GM12878 (cell line): ENCODE measurements around the gene HLA-DMA. TPM values are rescaled to one million over a fixed set of nuclear protein-coding genes. Genes with fewer than 3 reads are reported as not detected.

Experiments used
- ATAC-seq: fragments of 200-7000 bp; cut with Tn5 transposase; 3 replicates; pipeline ENCODE4 v1.9.1; 2020; ENCODE audit warnings: mild to moderate bottlenecking, moderate library complexity
- BruUV-seq: library from RNA; stranded (reverse); fragments of 400-500 nt; replicated peaks from 2 replicates; lab custom pipeline; 2021; lab: Mats Ljungman, UMichigan
- CTCF ChIA-PET: fragments of 300-600 bp; sonication (Branson Sonifier 250); formaldehyde crosslinking; extraction: SDS; loops from one replicate; lab custom pipeline; 2021; ENCODE audit warnings: inconsistent platforms; lab: Yijun Ruan, JAX
- POLR2A ChIA-PET: fragments of 350-600 bp; formaldehyde crosslinking; extraction: SDS; loops from one replicate; lab custom pipeline; 2021; ENCODE audit warnings: inconsistent platforms; lab: Charles Lee
- RAD21 ChIA-PET: fragments of 300-600 bp; sonication (Branson Sonifier 250); formaldehyde crosslinking; loops from one replicate; lab custom pipeline; 2023; ENCODE audit warnings: antibody characterized with exemption; ENCODE audit not compliant: unreplicated experiment; lab: Charles Lee
- SMC1A ChIA-PET: fragments of 300-600 bp; sonication (Branson Sonifier 250); formaldehyde crosslinking; loops from one replicate; lab custom pipeline; 2023; ENCODE audit not compliant: unreplicated experiment, uncharacterized antibody; lab: Charles Lee
- DNase-seq: peaks from one replicate; pipeline ENCODE4 v3.0.0-alpha.2; 2011; ENCODE audit warnings: low read depth, low spot score
- FAIRE-seq: peaks from 3 replicates; lab custom pipeline; 2011; peaks lifted over from hg19 to GRCh38; lab: Jason Lieb, UNC
- H2AFZ ChIP-seq: 2 replicates; pipeline ENCODE4 v1.6.0; 2011; ENCODE audit warnings: low read depth, low read length, control low read depth; ENCODE audit not compliant: control insufficient read depth
- H3K27ac ChIP-seq: 2 replicates; pipeline ENCODE4 v1.5.1; 2011; ENCODE audit warnings: control low read depth; ENCODE audit not compliant: control insufficient read depth, insufficient read depth
- H3K27me3 ChIP-seq, 2 experiments: replicated peaks in 1 of 2; 2 replicates each; pipeline versions ENCODE4 v1.6.0 to v1.6.1; 2011; ENCODE audit warnings: low read length in 1 of 2; ENCODE audit not compliant: control insufficient read depth in 2 of 2, insufficient read depth in 2 of 2
- H3K36me3 ChIP-seq, 2 experiments: 2 replicates each; pipeline ENCODE4 v1.5.1; 2011; ENCODE audit warnings: low read length in 1 of 2; ENCODE audit not compliant: control insufficient read depth in 2 of 2, insufficient read depth in 2 of 2
- H3K4me1 ChIP-seq: 2 replicates; pipeline ENCODE4 v1.6.1; 2011; ENCODE audit warnings: mild to moderate bottlenecking, low read length, moderate library complexity, mixed read lengths; ENCODE audit not compliant: control insufficient read depth, insufficient read depth
- H3K4me2 ChIP-seq: 2 replicates; pipeline ENCODE4 v1.6.0; 2011; ENCODE audit warnings: control low read depth; ENCODE audit not compliant: control insufficient read depth, insufficient read depth
- H3K4me3 ChIP-seq: fragments of 200-600 bp; sonication (generic); 2 replicates; pipeline ENCODE4 v1.5.1; 2016
- H3K79me2 ChIP-seq: 2 replicates; pipeline ENCODE4 v1.6.0; 2011; ENCODE audit warnings: low read length; ENCODE audit not compliant: control insufficient read depth, insufficient read depth
- H3K9ac ChIP-seq: 2 replicates; pipeline ENCODE4 v1.8.0; 2011; ENCODE audit warnings: low read length, control low read depth, mixed read lengths; ENCODE audit not compliant: control insufficient read depth, insufficient read depth
- H3K9me3 ChIP-seq: replicated peaks from 3 replicates; pipeline ENCODE4 v1.5.1; 2011; ENCODE audit warnings: mild to moderate bottlenecking, low read length; ENCODE audit not compliant: control insufficient read depth, insufficient read depth
- H4K20me1 ChIP-seq: 2 replicates; pipeline ENCODE4 v1.6.0; 2011; ENCODE audit not compliant: control insufficient read depth, insufficient read depth
- BRCA1 ChIP-seq: IDR thresholded peaks from 2 replicates; pipeline ENCODE4 v1.6.1; 2011; ENCODE audit warnings: low read depth, low read length, improper control_type of control experiment
- CTCF ChIP-seq, 3 experiments: IDR thresholded peaks in 2 of 3; conservative IDR thresholded peaks in 1 of 3; 2 replicates each; pipeline ENCODE4 v1.5.1; 2011; ENCODE audit warnings: low read depth in 3 of 3, low read length in 3 of 3, mild to moderate bottlenecking in 3 of 3, control low read depth in 2 of 3, moderate library complexity in 2 of 3, inconsistent platforms in 1 of 3, mixed read lengths in 1 of 3; ENCODE audit not compliant: control insufficient read depth in 2 of 3, insufficient read depth in 1 of 3; ENCODE audit errors: extremely low read depth in 1 of 3
- ETV6 ChIP-seq, 2 experiments: fragments of 450-650 bp in 1 of 2; IDR thresholded peaks in 1 of 2; conservative IDR thresholded peaks in 1 of 2; 2 replicates each; pipeline ENCODE4 v1.6.1; 2014; ENCODE audit warnings: antibody characterized with exemption in 1 of 2, borderline replicate concordance in 1 of 2, low read depth in 1 of 2, mild to moderate bottlenecking in 1 of 2, moderate library complexity in 1 of 2
- GATAD2B ChIP-seq: fragments of 450-650 bp; conservative IDR thresholded peaks from 2 replicates; pipeline ENCODE4 v1.6.1; 2017; ENCODE audit warnings: low read depth, mild to moderate bottlenecking, moderate library complexity
- HCFC1 ChIP-seq: fragments of 150-350 bp; IDR thresholded peaks from 2 replicates; pipeline ENCODE4 v1.6.1; 2014; ENCODE audit warnings: low read length
- IRF4 ChIP-seq: IDR thresholded peaks from 2 replicates; pipeline ENCODE4 v1.6.1; 2011; ENCODE audit warnings: low read depth, low read length
- MEF2A ChIP-seq: IDR thresholded peaks from 2 replicates; pipeline ENCODE4 v1.6.1; 2011; ENCODE audit warnings: low read depth, mild to moderate bottlenecking, low read length, moderate library complexity; ENCODE audit not compliant: insufficient read depth
- MXI1 ChIP-seq: fragments of 150-350 bp; IDR thresholded peaks from 2 replicates; pipeline ENCODE4 v1.6.1; 2011; ENCODE audit warnings: low read depth, mild to moderate bottlenecking, inconsistent platforms, low read length, improper control_type of control experiment
- NFYA ChIP-seq: IDR thresholded peaks from 2 replicates; pipeline ENCODE4 v1.6.1; 2011; ENCODE audit warnings: low read depth, mild to moderate bottlenecking, low read length, improper control_type of control experiment, borderline replicate concordance
- NKRF ChIP-seq: fragments of 450-650 bp; conservative IDR thresholded peaks from 2 replicates; pipeline ENCODE4 v1.6.1; 2017; ENCODE audit warnings: mild to moderate bottlenecking, moderate library complexity
- RAD21 ChIP-seq: IDR thresholded peaks from 2 replicates; pipeline ENCODE4 v1.6.1; 2011; ENCODE audit warnings: mild to moderate bottlenecking, low read depth, low read length, moderate library complexity; ENCODE audit not compliant: insufficient read depth
- STAT3 ChIP-seq: IDR thresholded peaks from 2 replicates; pipeline ENCODE4 v1.6.1; 2011; ENCODE audit warnings: low read depth, low read length, improper control_type of control experiment
- TCF7 ChIP-seq: IDR thresholded peaks from 2 replicates; pipeline ENCODE4 v1.6.1; 2014; ENCODE audit warnings: antibody characterized with exemption, borderline replicate concordance
- ZNF384 ChIP-seq: IDR thresholded peaks from 2 replicates; pipeline ENCODE4 v1.6.1; 2012; ENCODE audit warnings: low read depth, mild to moderate bottlenecking, low read length, improper control_type of control experiment, borderline replicate concordance
- WGBS: methylation state at CpG from one replicate; pipeline ENCODE4 v1.1.6; 2016; ENCODE audit warnings: low lambda C conversion rate; ENCODE audit not compliant: insufficient replicate concordance, insufficient coverage; ENCODE audit errors: missing lambda C conversion rate; 5-methylcytosine and 5-hydroxymethylcytosine counted together
- in situ Hi-C: fragments of 300-500 bp; cut with MboI; formaldehyde crosslinking; loops from 9 replicates; pipeline ENCODE4 v1.14.3; 2018; ENCODE audit warnings: mixed read lengths
- intact Hi-C: fragments of 100-400 bp; cut with micrococcal nuclease; formaldehyde crosslinking; loops from one replicate; pipeline ENCODE4 v1.14.2; 2022; ENCODE audit not compliant: unreplicated experiment
- polyA plus RNA-seq, 11 experiments: library from polyadenylated mRNA; depleted of rRNA in 4 of 11; unstranded in 6 of 11; stranded (reverse) in 5 of 11; fragments of >200 nt; fragmentation: Nextera tagmentation in 4 of 11; fragmentation: Illumina TruSeq in 1 of 11; extraction: Ambion mirVana in 4 of 11; extraction: Trizol in 1 of 11; gene quantifications; 1 replicate in 1 of 11; 2 replicates in 10 of 11; pipeline versions ENCODE4 v1.2.1 to v1.2.3, GENCODE V29; 2011 to 2016; ENCODE audit warnings: inconsistent platforms in 2 of 11, missing spikeins in 2 of 11, low read depth in 1 of 11
- total RNA-seq, 4 experiments: library from RNA; depleted of rRNA in 3 of 4; stranded (reverse); fragments of >200 nt in 3 of 4; fragmentation: Illumina TruSeq in 1 of 4; extraction: Trizol in 1 of 4; gene quantifications; 2 replicates each; pipeline versions ENCODE4 v1.2.1 to v1.2.3, GENCODE V29; 2013 to 2021
- TF ChIP-seq, protein P1 (sequence below): IDR thresholded peaks from 2 replicates; pipeline ENCODE4 v1.6.1; 2011; ENCODE audit warnings: borderline replicate concordance, low read depth, mild to moderate bottlenecking, moderate library complexity, low read length; ENCODE audit not compliant: insufficient read depth, poor library complexity, severe bottlenecking

HLA-DMA gene
- total and polyA plus RNA-seq, 10 of the 15 experiments (the other 5 are each of a cell fraction or from before 2014, with no cell fraction given): 177 to 552 (median 309) TPM

GRCh38 chr6:32971581-32972352 is 18.9 kb upstream of the HLA-DMA start:
- RAD21 ChIA-PET: interaction anchor here (0.9 to 12.2 kb wide), 25 partner anchors 9 to 1396 kb away, joined by 3 to 224 read pairs (median 5); partner anchors contain the start of genes GPSM3, HLA-DMA, HLA-DMB and HLA-DOA
- BruUV-seq: no TSS peak
- peak overlapping the region; percentile 82 for H3K4me2 ChIP-seq
- peaks cover 30 to 35% of the 10 kb centered on the region in 2 experiments for H3K36me3 ChIP-seq
- in situ Hi-C loops: loop anchor here (25.0 kb wide), 2 partner anchors 1409 to 1691 kb away; partner anchors contain the start of gene LTA
- peak overlapping the region; percentile 100 for H3K27ac ChIP-seq
- H3K9ac ChIP-seq: peak overlapping the region; percentile 100
- CTCF ChIA-PET: interaction anchor here (0.7 to 13.8 kb wide), 18 partner anchors 9 to 146 kb away, joined by 3 to 162 read pairs (median 9); partner anchors contain the start of genes HLA-DMA, HLA-DMB, HLA-DPB1 and PSMB9
- peak; percentile 46 for ATAC-seq
- H3K9me3 ChIP-seq: no peaks in the 10 kb centered on the region
- SMC1A ChIA-PET: interaction anchor here (0.6 to 17.2 kb wide), 24 partner anchors 14 to 277 kb away, joined by 3 to 347 read pairs (median 4); partner anchors contain the start of genes HLA-DMA, HLA-DMB, HLA-DOA and HLA-DPA1
- POLR2A ChIA-PET: interaction anchor here (0.5 to 16.6 kb wide), 38 partner anchors 9 to 1258 kb away, joined by 3 to 486 read pairs (median 5); partner anchors contain the start of genes FKBPL, HLA-DMA, HLA-DMB and HLA-DPA1
- peak; percentile 84 for FAIRE-seq
- H4K20me1 ChIP-seq: peaks cover 33% of the 10 kb centered on the region
- no peaks in the 10 kb centered on the region for H3K27me3 ChIP-seq
- no peak overlapping the region for H2AFZ ChIP-seq
- H3K79me2 ChIP-seq: peaks cover 95% of the 10 kb centered on the region
- H3K4me1 ChIP-seq: peaks cover 1% of the 10 kb centered on the region; the same call in 1 of the 2 replicates
- peak; percentile 100 for DNase-seq
- H3K4me3 ChIP-seq: peak overlapping the region; percentile 93
- intact Hi-C loops: loop anchor here (2.0 to 5.0 kb wide), 3 partner anchors 19 to 129 kb away; partner anchors contain the start of genes HLA-DMA and PSMB8
- under 1% methylated on average over 52 of the region's 58 CpGs for WGBS
- TF ChIP-seq IRF4: 0 out of 2 replicates have a peak, but pooled peaks have one; percentile 68
- no peak for TF ChIP-seq NKRF
- TF ChIP-seq NFYA: no peak
- TF ChIP-seq HCFC1: no peak; the same call in none of the 2 replicates
- no peak for TF ChIP-seq STAT3
- TF ChIP-seq, protein P1, sequence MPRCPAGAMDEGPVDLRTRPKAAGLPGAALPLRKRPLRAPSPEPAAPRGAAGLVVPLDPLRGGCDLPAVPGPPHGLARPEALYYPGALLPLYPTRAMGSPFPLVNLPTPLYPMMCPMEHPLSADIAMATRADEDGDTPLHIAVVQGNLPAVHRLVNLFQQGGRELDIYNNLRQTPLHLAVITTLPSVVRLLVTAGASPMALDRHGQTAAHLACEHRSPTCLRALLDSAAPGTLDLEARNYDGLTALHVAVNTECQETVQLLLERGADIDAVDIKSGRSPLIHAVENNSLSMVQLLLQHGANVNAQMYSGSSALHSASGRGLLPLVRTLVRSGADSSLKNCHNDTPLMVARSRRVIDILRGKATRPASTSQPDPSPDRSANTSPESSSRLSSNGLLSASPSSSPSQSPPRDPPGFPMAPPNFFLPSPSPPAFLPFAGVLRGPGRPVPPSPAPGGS: peak; percentile 58
- TF ChIP-seq TCF7: peak; percentile 37; the same call in 1 of the 2 replicates
- no peak; a peak in 1 of 4 replicates for TF ChIP-seq ETV6 (conservative IDR thresholded peaks at IDR 0.05 in 1 of 2, IDR thresholded peaks at IDR 0.05 in 1 of 2; ENCODE audit: borderline replicate concordance in 1 of 2, low read depth in 1 of 2)
- TF ChIP-seq RAD21: no peak
- TF ChIP-seq MEF2A: 0 out of 2 replicates have a peak, but pooled peaks have one; percentile 45
- no peak; the same call in 1 of the 2 replicates for TF ChIP-seq MXI1
- TF ChIP-seq ZNF384: no peak
- no peak for TF ChIP-seq CTCF (IDR thresholded peaks at IDR 0.05 in 2 of 3, conservative IDR thresholded peaks at IDR 0.05 in 1 of 3; ENCODE audit: control insufficient read depth in 2 of 3, extremely low read depth in 1 of 3, insufficient read depth in 1 of 3, low read depth in 3 of 3, low read length in 3 of 3)
- TF ChIP-seq GATAD2B: peak; percentile 38; the same call in 1 of the 2 replicates
- TF ChIP-seq BRCA1: peak; percentile 60; the same call in 1 of the 2 replicates
